HEK293 (cell line): ENCODE measurements around the gene TBL1X.

ENCODE experiments used
- CTCF ChIA-PET: fragments of 350-600 bp; formaldehyde crosslinking; extraction: SDS; loops from one replicate; lab custom pipeline; 2021; ENCODE audit warnings: antibody characterized with exemption; lab: Yijun Ruan, JAX
- POLR2A ChIA-PET: fragments of 300-600 bp; formaldehyde crosslinking; extraction: SDS; loops from one replicate; lab custom pipeline; 2020; ENCODE audit warnings: antibody characterized with exemption, inconsistent platforms; lab: Yijun Ruan, JAX
- H3K27ac ChIP-seq: fragments of 200-500 bp; sonication (Bioruptor generic); 2 replicates; pipeline ENCODE4 v1.5.1; 2014; ENCODE audit warnings: low read depth, low read length, control low read depth, inconsistent platforms; ENCODE audit errors: extremely low read depth
- H3K36me3 ChIP-seq, 2 experiments: fragments of 200-500 bp in 1 of 2; sonication (Bioruptor generic) in 1 of 2; 1 replicate in 1 of 2; 2 replicates in 1 of 2; pipeline ENCODE4 v1.5.1; 2014 to 2017; ENCODE audit warnings: inconsistent platforms in 2 of 2, low read length in 2 of 2; ENCODE audit not compliant: control insufficient read depth in 2 of 2, insufficient read depth in 1 of 2
- H3K4me1 ChIP-seq: fragments of 200-500 bp; sonication (Bioruptor generic); 2 replicates; pipeline ENCODE4 v1.5.1; 2014; ENCODE audit warnings: mild to moderate bottlenecking, low read length, inconsistent platforms; ENCODE audit not compliant: control insufficient read depth, insufficient read depth
- H3K4me3 ChIP-seq: 2 replicates; pipeline ENCODE4 v1.5.1; 2011; ENCODE audit warnings: low read depth, mild to moderate bottlenecking, control low read depth, low read length, moderate library complexity
- H3K9me3 ChIP-seq: fragments of 200-500 bp; sonication (Bioruptor generic); 2 replicates; pipeline ENCODE4 v1.5.1; 2014; ENCODE audit warnings: low read depth, low read length, inconsistent platforms; ENCODE audit not compliant: control insufficient read depth, insufficient read depth
- BCL6B ChIP-seq: fragments of 450-650 bp; formaldehyde crosslinking; IDR thresholded peaks from 2 replicates; pipeline ENCODE4 v1.5.1; 2017; ENCODE audit warnings: missing biosample characterization, missing genetic modification characterization
- HIC1 ChIP-seq: fragments of 450-650 bp; formaldehyde crosslinking; IDR thresholded peaks from 2 replicates; pipeline ENCODE4 v1.5.1; 2016; ENCODE audit warnings: missing biosample characterization, missing genetic modification characterization
- PATZ1 ChIP-seq: fragments of 450-650 bp; formaldehyde crosslinking; IDR thresholded peaks from 2 replicates; pipeline ENCODE4 v1.5.1; 2016; ENCODE audit warnings: missing biosample characterization, missing genetic modification characterization
- ZBTB1 ChIP-seq: fragments of 450-650 bp; formaldehyde crosslinking; IDR thresholded peaks from 2 replicates; pipeline ENCODE4 v1.5.1; 2016; ENCODE audit warnings: missing biosample characterization, missing genetic modification characterization
- ZBTB17 ChIP-seq: fragments of 450-650 bp; formaldehyde crosslinking; IDR thresholded peaks from 2 replicates; pipeline ENCODE4 v1.5.1; 2016; ENCODE audit warnings: missing biosample characterization, missing genetic modification characterization
- ZNF138 ChIP-seq: fragments of 450-650 bp; formaldehyde crosslinking; IDR thresholded peaks from 2 replicates; pipeline ENCODE4 v1.5.1; 2016; ENCODE audit warnings: missing biosample characterization, missing genetic modification characterization, borderline replicate concordance
- ZNF174 ChIP-seq: fragments of 450-650 bp; formaldehyde crosslinking; IDR thresholded peaks from 2 replicates; pipeline ENCODE4 v1.5.0; 2017; ENCODE audit warnings: missing biosample characterization, mild to moderate bottlenecking, missing genetic modification characterization
- ZNF274 ChIP-seq, 2 experiments: fragments of 200-500 bp in 1 of 2; fragments of 450-650 bp in 1 of 2; sonication (Bioruptor generic) in 1 of 2; formaldehyde crosslinking in 1 of 2; IDR thresholded peaks; 2 replicates each; pipeline versions ENCODE4 v1.5.1 to v1.6.1; 2014 to 2016; ENCODE audit warnings: borderline replicate concordance in 1 of 2, inconsistent platforms in 1 of 2, low read length in 1 of 2, missing biosample characterization in 1 of 2, missing genetic modification characterization in 1 of 2
- ZNF514 ChIP-seq: fragments of 450-650 bp; formaldehyde crosslinking; IDR thresholded peaks from 2 replicates; pipeline ENCODE4 v1.5.1; 2016; ENCODE audit warnings: missing biosample characterization, missing genetic modification characterization
- ZNF521 ChIP-seq: fragments of 450-650 bp; formaldehyde crosslinking; IDR thresholded peaks from 2 replicates; pipeline ENCODE4 v1.5.1; 2017; ENCODE audit warnings: missing biosample characterization, mild to moderate bottlenecking, missing genetic modification characterization
- ZNF549 ChIP-seq: fragments of 450-650 bp; IDR thresholded peaks from 2 replicates; pipeline ENCODE4 v1.5.1; 2018; ENCODE audit warnings: missing biosample characterization, missing genetic modification characterization, mild to moderate bottlenecking, inconsistent platforms, moderate library complexity
- ZNF561 ChIP-seq: fragments of 450-650 bp; IDR thresholded peaks from 2 replicates; pipeline ENCODE4 v1.5.1; 2018; ENCODE audit warnings: missing biosample characterization, missing genetic modification characterization, borderline replicate concordance
- ZNF585B ChIP-seq: fragments of 450-650 bp; formaldehyde crosslinking; IDR thresholded peaks from 2 replicates; pipeline ENCODE4 v1.5.1; 2016; ENCODE audit warnings: missing biosample characterization, missing genetic modification characterization
- ZNF660 ChIP-seq: fragments of 450-650 bp; IDR thresholded peaks from 2 replicates; pipeline ENCODE4 v1.5.1; 2018; ENCODE audit warnings: missing biosample characterization, mild to moderate bottlenecking, missing genetic modification characterization
- ZNF776 ChIP-seq: fragments of 450-650 bp; formaldehyde crosslinking; IDR thresholded peaks from 2 replicates; pipeline ENCODE4 v1.5.0; 2017; ENCODE audit warnings: missing biosample characterization, missing genetic modification characterization, borderline replicate concordance
- ZSCAN5A ChIP-seq: fragments of 450-650 bp; formaldehyde crosslinking; IDR thresholded peaks from 2 replicates; pipeline ENCODE4 v1.5.1; 2016; ENCODE audit warnings: missing biosample characterization, missing genetic modification characterization
- ZXDB ChIP-seq: fragments of 450-650 bp; formaldehyde crosslinking; IDR thresholded peaks from 2 replicates; pipeline ENCODE4 v1.5.1; 2016; ENCODE audit warnings: missing biosample characterization, missing genetic modification characterization

TBL1X gene

DNA sequence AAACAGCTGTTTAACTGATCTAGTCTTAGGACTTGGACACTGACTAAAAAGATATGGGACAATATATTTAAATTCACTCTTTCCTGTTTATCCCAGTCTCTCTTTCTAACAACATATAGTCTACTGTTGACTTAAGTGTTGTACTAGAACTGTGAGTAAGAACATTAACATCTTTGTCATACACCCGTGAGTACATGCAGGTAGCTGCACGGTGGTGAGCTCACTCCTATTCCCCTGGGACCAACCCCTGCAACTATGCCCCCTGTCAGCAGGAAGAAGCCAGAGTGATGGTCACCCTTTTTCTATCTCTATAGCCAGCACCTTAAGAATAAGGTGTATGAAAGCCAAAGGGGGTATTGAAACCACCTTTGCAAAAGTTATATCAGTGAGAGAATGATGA lies 17.6 kb downstream of the TBL1X start:
- TF ChIP-seq ZNF561 (tag by site-specific recombination), result no peak
- TF ChIP-seq ZNF521 (tag by site-specific recombination), result no peak
- TF ChIP-seq ZNF776, result no peak
- no peak for TF ChIP-seq ZNF549 (tag by site-specific recombination)
- TF ChIP-seq ZNF274 (IDR thresholded peaks at IDR 0.05; ENCODE audit: low read length), result no peak
- TF ChIP-seq ZNF274 (tag by site-specific recombination; IDR thresholded peaks at IDR 0.05; ENCODE audit: borderline replicate concordance), result no peak
- TF ChIP-seq ZNF585B (tag by site-specific recombination), result no peak
- TF ChIP-seq, all 188 proteins: peak for 0
- Histone ChIP-seq H3K27ac (no peak overlapping the region), H3K4me3 (no peak overlapping the region), H3K36me3 (no peaks in the 10 kb centered on the region), H3K9me3 (no peaks in the 10 kb centered on the region), H3K4me1 (no peaks in the 10 kb centered on the region)
- ChIA-PET CTCF (no interaction called here), POLR2A (interaction anchor here (0.6 kb wide), 1 partner anchor 117 kb away, joined by 4 read pairs; no protein-coding TSS in a partner anchor)

- Histone ChIP-seq H3K9me3 (no peaks in the 10 kb centered on the region), H3K27ac (no peak overlapping the region), H3K36me3 (no peaks in the 10 kb centered on the region), H3K4me1 (no peaks in the 10 kb centered on the region), H3K4me3 (no peak overlapping the region)
- ChIA-PET POLR2A (interaction anchor here (0.6 kb wide), 1 partner anchor 116 kb away, joined by 4 read pairs; no protein-coding TSS in a partner anchor), CTCF (no interaction called here)
- no peak for TF ChIP-seq ZNF138 (tag by site-specific recombination)
- no peak for TF ChIP-seq PATZ1 (tag by site-specific recombination)
- TF ChIP-seq ZNF660 (tag by site-specific recombination), result no peak
- TF ChIP-seq ZBTB1 (tag by site-specific recombination), result no peak
- no peak for TF ChIP-seq BCL6B (tag by site-specific recombination)
- TF ChIP-seq ZNF514 (tag by site-specific recombination), result no peak
- TF ChIP-seq ZXDB, result no peak
- no peak for TF ChIP-seq HIC1
- TF ChIP-seq ZSCAN5A, result no peak
- TF ChIP-seq ZNF174 (tag by site-specific recombination), result no peak
- no peak for TF ChIP-seq ZBTB17 (tag by site-specific recombination)
Measured at GRCh38 chrX:9482837-9483236, 18.0 kb downstream of the TBL1X start.
